Measurements from ENCODE around the gene LRRC26. TPM values are rescaled to one million over a fixed set of nuclear protein-coding genes. Genes with fewer than 3 reads are reported as not detected.

LRRC26 gene
- total and polyA plus RNA-seq, 2 of the 13 experiments (the other 11 are each of a cell fraction or from before 2014, with no cell fraction given), result not detected

DNA sequence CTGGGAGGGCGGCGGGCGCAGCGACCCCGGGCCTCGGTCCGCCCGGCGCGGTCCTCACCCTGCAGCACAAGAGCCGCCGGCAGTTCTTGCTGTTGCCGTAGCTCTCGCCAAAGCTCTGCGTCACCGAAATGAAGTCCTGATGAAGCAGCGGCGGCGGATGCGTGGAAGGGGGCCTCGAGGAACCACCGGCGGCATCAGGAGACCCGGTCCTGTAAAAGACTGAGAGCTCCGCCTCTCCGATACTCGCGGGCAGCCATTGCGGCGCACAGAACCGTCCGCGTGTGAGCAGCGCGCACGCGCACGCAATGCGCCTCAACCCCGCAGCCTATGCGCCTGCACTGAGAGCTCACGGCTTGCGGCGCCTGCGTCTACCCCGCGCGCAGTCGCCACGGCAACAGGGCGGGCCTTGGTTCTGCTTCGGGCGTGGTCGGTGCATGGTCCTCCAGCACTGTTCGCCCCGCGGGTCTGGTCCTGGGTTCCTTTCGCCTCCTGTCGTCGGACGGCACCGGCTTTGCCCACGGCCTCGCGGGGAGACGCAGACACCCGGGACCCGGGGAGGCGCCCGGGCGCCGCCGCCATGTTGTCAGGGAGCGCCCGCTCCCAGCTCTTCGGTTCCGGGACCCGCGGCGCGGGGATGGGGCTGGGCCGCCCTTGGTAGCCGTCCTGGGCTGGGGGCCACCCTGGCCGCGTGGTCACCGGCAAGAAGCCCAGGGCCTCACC lies 40.2 kb downstream of the LRRC26 start (continued):
- TF ChIP-seq, protein P1, sequence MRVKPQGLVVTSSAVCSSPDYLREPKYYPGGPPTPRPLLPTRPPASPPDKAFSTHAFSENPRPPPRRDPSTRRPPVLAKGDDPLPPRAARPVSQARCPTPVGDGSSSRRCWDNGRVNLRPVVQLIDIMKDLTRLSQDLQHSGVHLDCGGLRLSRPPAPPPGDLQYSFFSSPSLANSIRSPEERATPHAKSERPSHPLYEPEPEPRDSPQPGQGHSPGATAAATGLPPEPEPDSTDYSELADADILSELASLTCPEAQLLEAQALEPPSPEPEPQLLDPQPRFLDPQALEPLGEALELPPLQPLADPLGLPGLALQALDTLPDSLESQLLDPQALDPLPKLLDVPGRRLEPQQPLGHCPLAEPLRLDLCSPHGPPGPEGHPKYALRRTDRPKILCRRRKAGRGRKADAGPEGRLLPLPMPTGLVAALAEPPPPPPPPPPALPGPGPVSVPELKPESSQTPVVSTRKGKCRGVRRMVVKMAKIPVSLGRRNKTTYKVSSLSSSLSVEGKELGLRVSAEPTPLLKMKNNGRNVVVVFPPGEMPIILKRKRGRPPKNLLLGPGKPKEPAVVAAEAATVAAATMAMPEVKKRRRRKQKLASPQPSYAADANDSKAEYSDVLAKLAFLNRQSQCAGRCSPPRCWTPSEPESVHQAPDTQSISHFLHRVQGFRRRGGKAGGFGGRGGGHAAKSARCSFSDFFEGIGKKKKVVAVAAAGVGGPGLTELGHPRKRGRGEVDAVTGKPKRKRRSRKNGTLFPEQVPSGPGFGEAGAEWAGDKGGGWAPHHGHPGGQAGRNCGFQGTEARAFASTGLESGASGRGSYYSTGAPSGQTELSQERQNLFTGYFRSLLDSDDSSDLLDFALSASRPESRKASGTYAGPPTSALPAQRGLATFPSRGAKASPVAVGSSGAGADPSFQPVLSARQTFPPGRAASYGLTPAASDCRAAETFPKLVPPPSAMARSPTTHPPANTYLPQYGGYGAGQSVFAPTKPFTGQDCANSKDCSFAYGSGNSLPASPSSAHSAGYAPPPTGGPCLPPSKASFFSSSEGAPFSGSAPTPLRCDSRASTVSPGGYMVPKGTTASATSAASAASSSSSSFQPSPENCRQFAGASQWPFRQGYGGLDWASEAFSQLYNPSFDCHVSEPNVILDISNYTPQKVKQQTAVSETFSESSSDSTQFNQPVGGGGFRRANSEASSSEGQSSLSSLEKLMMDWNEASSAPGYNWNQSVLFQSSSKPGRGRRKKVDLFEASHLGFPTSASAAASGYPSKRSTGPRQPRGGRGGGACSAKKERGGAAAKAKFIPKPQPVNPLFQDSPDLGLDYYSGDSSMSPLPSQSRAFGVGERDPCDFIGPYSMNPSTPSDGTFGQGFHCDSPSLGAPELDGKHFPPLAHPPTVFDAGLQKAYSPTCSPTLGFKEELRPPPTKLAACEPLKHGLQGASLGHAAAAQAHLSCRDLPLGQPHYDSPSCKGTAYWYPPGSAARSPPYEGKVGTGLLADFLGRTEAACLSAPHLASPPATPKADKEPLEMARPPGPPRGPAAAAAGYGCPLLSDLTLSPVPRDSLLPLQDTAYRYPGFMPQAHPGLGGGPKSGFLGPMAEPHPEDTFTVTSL (CRISPR knock-in tag; IDR thresholded peaks at IDR 0.05; ENCODE audit: borderline replicate concordance), result no peak
- TF ChIP-seq PRDM10 (CRISPR knock-in tag; IDR thresholded peaks at IDR 0.05; ENCODE audit: low read depth) (0 out of 2 replicates have a peak, but pooled peaks have one; percentile 23), PHF20 (CRISPR knock-in tag; IDR thresholded peaks at IDR 0.05) (peak; percentile 47; the same call in 1 of the 2 replicates), SOX13 (IDR thresholded peaks at IDR 0.05) (no peak), SOX13 (CRISPR knock-in tag; conservative IDR thresholded peaks at IDR 0.05 in 1 of 2, IDR thresholded peaks at IDR 0.05 in 1 of 2) (no peak), HNRNPK (IDR thresholded peaks at IDR 0.05; ENCODE audit: low read depth, low read length, poor library complexity, severe bottlenecking) (no peak), MATR3 (CRISPR knock-in tag; IDR thresholded peaks at IDR 0.05) (no peak), ZNF17 (CRISPR knock-in tag; IDR thresholded peaks at IDR 0.05) (no peak), ZNF260 (CRISPR knock-in tag; IDR thresholded peaks at IDR 0.05; ENCODE audit: borderline replicate concordance, low read depth) (no peak), GTF3A (CRISPR knock-in tag; conservative IDR thresholded peaks at IDR 0.05) (no peak), IKZF1 (IDR thresholded peaks at IDR 0.05) (no peak), ZBTB21 (CRISPR knock-in tag; IDR thresholded peaks at IDR 0.05) (no peak), HNRNPH1 (optimal IDR thresholded peaks at IDR 0.05; ENCODE audit: low read depth, low read length) (no peak), ZNF12 (CRISPR knock-in tag; IDR thresholded peaks at IDR 0.05) (0 out of 2 replicates have a peak, but pooled peaks have one; percentile 21), ZNF589 (CRISPR knock-in tag; conservative IDR thresholded peaks at IDR 0.05) (no peak; the same call in 1 of the 2 replicates), ESRRA (CRISPR knock-in tag; IDR thresholded peaks at IDR 0.05; ENCODE audit: low read depth) (no peak), PCBP2 (optimal IDR thresholded peaks at IDR 0.05; ENCODE audit: low read depth, low read length, poor library complexity, severe bottlenecking) (no peak)
- TF ChIP-seq, protein P2, sequence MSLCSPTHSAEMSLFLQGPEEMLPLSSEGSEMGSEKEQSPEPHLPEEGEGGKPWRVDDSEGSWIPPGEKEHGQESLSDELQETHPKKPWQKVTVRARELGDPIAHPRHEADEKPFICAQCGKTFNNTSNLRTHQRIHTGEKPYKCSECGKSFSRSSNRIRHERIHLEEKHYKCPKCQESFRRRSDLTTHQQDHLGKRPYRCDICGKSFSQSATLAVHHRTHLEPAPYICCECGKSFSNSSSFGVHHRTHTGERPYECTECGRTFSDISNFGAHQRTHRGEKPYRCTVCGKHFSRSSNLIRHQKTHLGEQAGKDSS (CRISPR knock-in tag; IDR thresholded peaks at IDR 0.05; ENCODE audit: borderline replicate concordance, low read depth), result no peak
- TF ChIP-seq, protein P3, sequence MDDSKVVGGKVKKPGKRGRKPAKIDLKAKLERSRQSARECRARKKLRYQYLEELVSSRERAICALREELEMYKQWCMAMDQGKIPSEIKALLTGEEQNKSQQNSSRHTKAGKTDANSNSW (CRISPR knock-in tag; IDR thresholded peaks at IDR 0.05; ENCODE audit: borderline replicate concordance), result no peak; the same call in 1 of the 2 replicates

Data from HepG2 (cell line).